Endothelial cell (in vitro differentiated cells): Measurements from ENCODE around the gene CBARP. TPM values are rescaled to one million over a fixed set of nuclear protein-coding genes. Genes with fewer than 3 reads are reported as not detected.

ENCODE experiments used
- DNase-seq: peaks from one replicate; pipeline ENCODE4 v3.0.0; 2021; ENCODE audit warnings: low spot score
- H3K27ac Mint-ChIP-seq: one replicate; pipeline ENCODE4 v1.8.0; 2021; ENCODE audit warnings: mixed read lengths, inconsistent platforms; ENCODE audit not compliant: unreplicated experiment
- H3K27me3 Mint-ChIP-seq: one replicate; pipeline ENCODE4 v1.8.0; 2021; ENCODE audit warnings: mild to moderate bottlenecking, moderate library complexity, mixed read lengths, inconsistent platforms; ENCODE audit not compliant: unreplicated experiment
- H3K36me3 Mint-ChIP-seq: one replicate; pipeline ENCODE4 v1.8.0; 2021; ENCODE audit warnings: mild to moderate bottlenecking, low read depth, mixed read lengths, inconsistent platforms; ENCODE audit not compliant: unreplicated experiment
- H3K4me1 Mint-ChIP-seq: one replicate; pipeline ENCODE4 v1.8.0; 2021; ENCODE audit warnings: mild to moderate bottlenecking, mixed read lengths, inconsistent platforms; ENCODE audit not compliant: unreplicated experiment
- H3K4me3 Mint-ChIP-seq: one replicate; pipeline ENCODE4 v1.8.0; 2021; ENCODE audit warnings: mild to moderate bottlenecking, mixed read lengths, inconsistent platforms; ENCODE audit not compliant: unreplicated experiment
- H3K9me3 Mint-ChIP-seq: one replicate; pipeline ENCODE4 v1.8.0; 2021; ENCODE audit warnings: mixed read lengths, inconsistent platforms; ENCODE audit not compliant: unreplicated experiment
- total RNA-seq: library from RNA; stranded (reverse); fragmentation: NEBNext Ultra II Directional; extraction: Animal tissue kit (Norgen Biotek cat#: 25700); gene quantifications from one replicate; pipeline ENCODE4 v1.2.1, GENCODE V29; 2021; ENCODE audit not compliant: unreplicated experiment
- TF ChIP-seq, protein P1 (sequence below): fragments of 200-600 bp; sonication (generic); IDR thresholded peaks from one replicate; pipeline ENCODE4 v1.5.0; 2021; ENCODE audit warnings: antibody characterized with exemption; ENCODE audit not compliant: unreplicated experiment

Gene CBARP
- total RNA-seq, 1 donor from 2014 or later = 10.4 TPM

DNA sequence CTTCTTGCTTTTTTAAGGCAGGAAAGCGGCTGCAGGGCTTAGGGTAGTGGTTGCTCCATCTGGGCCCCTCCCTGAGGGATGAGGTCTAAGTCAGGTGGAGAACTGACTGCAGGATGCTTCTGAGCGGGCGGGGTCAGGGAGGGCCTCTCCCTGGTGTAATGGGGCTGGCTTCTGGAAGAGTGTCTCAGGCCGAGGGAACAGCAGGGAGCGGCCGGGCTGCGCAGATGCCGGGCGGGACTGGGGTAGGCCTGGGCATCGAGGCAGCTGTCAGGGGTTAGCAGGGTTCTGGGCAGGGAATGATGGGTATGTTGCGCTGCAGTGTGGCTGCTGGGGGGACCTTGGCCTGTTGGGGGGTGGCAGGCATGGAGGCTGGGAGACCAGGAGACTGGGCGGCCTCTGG, 40.3 kb upstream of the CBARP start:
- peaks cover 8% of the 10 kb centered on the region for H3K36me3 Mint-ChIP-seq
- DNase-seq = no peak
- no peak overlapping the region for H3K4me3 Mint-ChIP-seq
- TF ChIP-seq, protein P1, sequence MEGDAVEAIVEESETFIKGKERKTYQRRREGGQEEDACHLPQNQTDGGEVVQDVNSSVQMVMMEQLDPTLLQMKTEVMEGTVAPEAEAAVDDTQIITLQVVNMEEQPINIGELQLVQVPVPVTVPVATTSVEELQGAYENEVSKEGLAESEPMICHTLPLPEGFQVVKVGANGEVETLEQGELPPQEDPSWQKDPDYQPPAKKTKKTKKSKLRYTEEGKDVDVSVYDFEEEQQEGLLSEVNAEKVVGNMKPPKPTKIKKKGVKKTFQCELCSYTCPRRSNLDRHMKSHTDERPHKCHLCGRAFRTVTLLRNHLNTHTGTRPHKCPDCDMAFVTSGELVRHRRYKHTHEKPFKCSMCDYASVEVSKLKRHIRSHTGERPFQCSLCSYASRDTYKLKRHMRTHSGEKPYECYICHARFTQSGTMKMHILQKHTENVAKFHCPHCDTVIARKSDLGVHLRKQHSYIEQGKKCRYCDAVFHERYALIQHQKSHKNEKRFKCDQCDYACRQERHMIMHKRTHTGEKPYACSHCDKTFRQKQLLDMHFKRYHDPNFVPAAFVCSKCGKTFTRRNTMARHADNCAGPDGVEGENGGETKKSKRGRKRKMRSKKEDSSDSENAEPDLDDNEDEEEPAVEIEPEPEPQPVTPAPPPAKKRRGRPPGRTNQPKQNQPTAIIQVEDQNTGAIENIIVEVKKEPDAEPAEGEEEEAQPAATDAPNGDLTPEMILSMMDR = no peak
- peaks cover 11% of the 10 kb centered on the region for H3K27me3 Mint-ChIP-seq
- no peak overlapping the region for H3K27ac Mint-ChIP-seq
- H3K4me1 Mint-ChIP-seq = peaks cover 11% of the 10 kb centered on the region
- H3K9me3 Mint-ChIP-seq = no peaks in the 10 kb centered on the region

- H3K36me3 Mint-ChIP-seq = peaks cover 16% of the 10 kb centered on the region
- no peak overlapping the region for H3K27ac Mint-ChIP-seq
- TF ChIP-seq, protein P1 = no peak
- no peak for DNase-seq
- H3K27me3 Mint-ChIP-seq = peaks cover 19% of the 10 kb centered on the region
- H3K9me3 Mint-ChIP-seq = no peaks in the 10 kb centered on the region
- peaks cover 15% of the 10 kb centered on the region for H3K4me1 Mint-ChIP-seq
- H3K4me3 Mint-ChIP-seq = peak overlapping the region; percentile 80
Measured at GRCh38 chr19:1277061-1277460, 39.3 kb upstream of the CBARP start.

DNA sequence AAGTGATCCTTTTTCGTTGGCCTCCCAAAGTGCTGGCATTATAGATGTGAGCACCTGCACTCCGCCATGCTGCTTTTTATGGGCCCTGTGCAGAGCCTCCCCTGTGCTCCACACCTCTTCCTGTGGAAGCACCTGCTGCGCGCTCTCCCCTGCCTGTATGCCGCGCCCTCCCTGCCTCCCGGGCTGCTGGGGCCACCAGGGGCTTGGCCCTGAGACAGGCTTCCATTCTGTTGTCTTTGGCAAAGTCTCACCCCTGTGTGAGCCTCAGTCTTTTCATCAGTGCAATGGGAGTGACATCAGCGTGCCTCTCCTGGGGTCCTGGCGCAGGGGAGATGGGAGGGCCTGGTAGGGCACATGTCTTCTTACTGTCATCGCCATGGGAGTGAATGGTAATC, 38.8 kb upstream of the CBARP start:
- no peak for DNase-seq
- H3K27ac Mint-ChIP-seq = no peak overlapping the region
- H3K36me3 Mint-ChIP-seq = peaks cover 21% of the 10 kb centered on the region
- peak overlapping the region; percentile 80 for H3K4me3 Mint-ChIP-seq
- peaks cover 15% of the 10 kb centered on the region for H3K4me1 Mint-ChIP-seq
- H3K27me3 Mint-ChIP-seq = peaks cover 19% of the 10 kb centered on the region
- H3K9me3 Mint-ChIP-seq = no peaks in the 10 kb centered on the region
- TF ChIP-seq, protein P1 = no peak

DNA sequence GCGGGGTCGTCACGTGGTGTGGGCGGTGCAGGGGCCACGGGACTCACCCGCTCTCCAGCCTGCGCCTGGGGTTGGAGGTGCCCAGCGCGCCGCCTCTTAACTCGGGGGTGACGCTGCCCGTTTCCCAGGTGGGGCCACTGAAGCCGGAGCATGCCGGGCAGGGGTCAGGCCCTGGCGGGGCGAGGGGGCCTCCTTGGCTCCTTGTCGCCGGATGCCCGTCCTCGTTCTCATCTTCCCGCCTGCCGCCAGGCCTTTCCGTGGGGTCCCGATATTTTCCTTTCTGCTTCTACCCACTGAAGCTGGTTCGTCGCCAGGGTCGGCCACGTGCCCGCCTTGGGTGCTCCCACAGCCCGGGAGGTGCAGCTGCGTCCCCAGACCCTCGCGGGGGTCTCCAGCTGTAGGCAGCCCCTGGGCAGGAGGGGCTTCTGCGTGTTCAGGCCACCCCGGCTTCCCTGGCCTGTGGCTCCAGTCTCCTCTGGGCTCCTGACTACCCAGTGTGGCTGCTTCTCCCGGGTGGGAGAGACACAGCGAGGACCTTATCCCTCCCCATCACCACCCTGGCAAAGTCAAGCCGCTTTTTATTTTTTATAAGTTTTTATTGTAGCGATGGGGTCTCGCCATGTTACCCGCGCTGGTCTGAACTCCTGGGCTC, 38.3 kb upstream of the CBARP start:
- H3K36me3 Mint-ChIP-seq = peaks cover 23% of the 10 kb centered on the region
- H3K27ac Mint-ChIP-seq = no peak overlapping the region
- H3K4me3 Mint-ChIP-seq = peak overlapping the region; percentile 80
- DNase-seq = no peak
- TF ChIP-seq, protein P1 = no peak
- peaks cover 18% of the 10 kb centered on the region for H3K4me1 Mint-ChIP-seq
- H3K27me3 Mint-ChIP-seq = peaks cover 19% of the 10 kb centered on the region
- H3K9me3 Mint-ChIP-seq = no peaks in the 10 kb centered on the region

DNA sequence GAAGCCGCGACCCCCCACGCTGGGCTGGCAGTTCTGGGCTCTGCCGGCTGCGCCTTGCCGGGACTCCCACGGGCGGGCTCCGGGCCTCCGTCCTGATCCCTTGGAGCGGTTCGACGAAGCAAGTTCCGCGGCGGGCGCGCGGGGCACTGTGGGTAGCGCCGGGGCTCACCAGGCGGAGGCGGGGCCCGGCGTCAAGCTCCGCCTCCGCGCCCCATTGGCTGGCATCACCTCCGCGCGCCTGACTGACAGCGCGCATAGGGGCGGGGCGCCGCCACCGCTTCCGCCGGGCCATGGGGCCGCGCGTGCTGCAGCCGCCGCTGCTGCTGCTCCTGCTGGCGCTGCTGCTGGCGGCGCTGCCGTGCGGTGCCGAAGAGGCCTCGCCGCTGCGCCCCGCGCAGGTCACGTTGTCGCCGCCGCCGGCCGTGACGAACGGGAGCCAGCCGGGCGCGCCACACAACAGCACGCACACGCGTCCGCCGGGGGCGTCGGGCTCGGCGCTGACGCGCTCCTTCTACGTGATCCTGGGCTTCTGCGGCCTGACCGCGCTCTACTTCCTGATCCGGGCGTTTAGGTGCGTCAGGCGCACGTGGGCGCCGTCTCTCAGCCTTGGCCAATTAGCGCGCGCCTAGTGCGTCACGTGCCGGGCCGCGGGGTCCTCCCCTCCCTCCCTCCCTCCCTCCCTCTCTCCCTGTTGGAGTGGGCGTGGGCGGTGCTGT, 37.6 kb upstream of the CBARP start, which contains the start of gene FAM174C:
FAM174C (plus strand) TSS at position 271 of the 716 bp plus-strand sequence; CDS start at position 291, 20 bp downstream.
- H3K9me3 Mint-ChIP-seq = no peaks in the 10 kb centered on the region
- peak; percentile 94 for DNase-seq
- H3K4me1 Mint-ChIP-seq = peaks cover 24% of the 10 kb centered on the region
- peak within 1 kb of the TSS; percentile 57 for H3K27ac Mint-ChIP-seq
- peak within 1 kb of the TSS; percentile 80 for H3K4me3 Mint-ChIP-seq
- H3K27me3 Mint-ChIP-seq = peaks cover 18% of the 10 kb centered on the region
- TF ChIP-seq, protein P1 = no peak
- peaks cover 30% of the 10 kb centered on the region for H3K36me3 Mint-ChIP-seq
